Measurements from ENCODE around the gene RUNX1. TPM values are rescaled to one million over a fixed set of nuclear protein-coding genes. Genes with fewer than 3 reads are reported as not detected.

RUNX1 gene
- total and polyA plus RNA-seq, 2 donors (not counting 1 experiment from before 2014, with no cell fraction given) = 26.3 to 73.0 TPM

DNA sequence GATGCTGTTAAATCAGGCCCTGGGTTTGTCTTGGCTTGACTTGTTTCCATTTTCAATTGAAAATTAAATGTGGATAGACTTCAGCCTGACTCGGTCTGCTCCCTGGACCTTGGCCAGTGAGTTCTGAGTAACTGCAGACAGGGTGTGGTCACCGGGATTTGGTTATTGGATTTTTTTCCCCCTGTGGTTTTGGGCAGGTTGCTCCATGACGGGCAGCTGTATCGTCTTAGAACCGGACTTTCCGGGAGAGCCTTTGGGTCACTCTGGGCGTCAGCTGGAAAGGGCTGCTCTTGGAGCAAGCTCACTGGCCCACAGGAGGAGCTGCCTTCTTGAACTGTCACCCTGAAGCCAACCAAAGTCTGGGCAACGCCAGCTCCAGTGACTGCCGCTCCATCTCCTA lies 305.3 kb downstream of the RUNX1 start:
- H2AFZ ChIP-seq (ENCODE audit: insufficient read depth, low read depth, low read length, poor library complexity, severe bottlenecking) = no peak overlapping the region

GRCh38 chr21:34743285-34743684 lies 305.8 kb downstream of the RUNX1 start:
- Histone ChIP-seq H3K9me3 (ENCODE audit: control extremely low read depth in 1 of 3, control insufficient read depth in 2 of 3, insufficient read depth in 1 of 3, low read length in 2 of 3) (no peaks in the 10 kb centered on the region), H3K9ac (ENCODE audit: low read length) (no peak overlapping the region), H3K79me2 (ENCODE audit: control insufficient read depth, insufficient read depth, low read length) (no peaks in the 10 kb centered on the region), H4K20me1 (ENCODE audit: control insufficient read depth, insufficient read depth, low read length, poor library complexity, severe bottlenecking) (no peaks in the 10 kb centered on the region), H3K4me1 (ENCODE audit: control insufficient read depth in 2 of 2, insufficient read depth in 2 of 2, low read length in 2 of 2) (peaks cover 0 to 8% of the 10 kb centered on the region in 2 donors), H3K4me2 (replicated peaks; ENCODE audit: low read depth, low read length, poor library complexity, severe bottlenecking) (no peak overlapping the region), H2AFZ (ENCODE audit: insufficient read depth, low read depth, low read length, poor library complexity, severe bottlenecking) (no peak overlapping the region), H3K36me3 (replicated peaks in 1 of 2; ENCODE audit: control extremely low read depth in 1 of 2, control insufficient read depth in 1 of 2, extremely low read depth in 1 of 2, insufficient read depth in 2 of 2, low read length in 1 of 2) (no peaks in the 10 kb centered on the region), H3K27me3 (replicated peaks in 1 of 4; ENCODE audit: control extremely low read depth in 1 of 4, control insufficient read depth in 3 of 4, insufficient read depth in 4 of 4, low read length in 3 of 4) (no peaks in the 10 kb centered on the region), H3K27ac (ENCODE audit: low read length in 2 of 2) (no peak overlapping the region), H3K4me3 (ENCODE audit: control extremely low read depth in 1 of 5, extremely low read depth in 1 of 5, insufficient read depth in 1 of 5, low read depth in 2 of 5, low read length in 4 of 5) (no peak overlapping the region)
- H3K27me3 Mint-ChIP-seq = peaks cover 23% of the 10 kb centered on the region
- intact Hi-C loops (cut with micrococcal nuclease) = no loop called here
- no peak for ATAC-seq (ENCODE audit: low read depth)
- TF ChIP-seq EZH2 (IDR thresholded peaks at IDR 0.05; ENCODE audit: borderline replicate concordance, insufficient read depth, low read depth, low read length, poor library complexity, severe bottlenecking) (no peak), CTCF (IDR thresholded peaks at IDR 0.05) (no peak)
- 90% methylated on average over 9 of the region's 9 CpGs for WGBS (ENCODE audit: insufficient coverage)
- H3K4me1 Mint-ChIP-seq = peaks cover 4% of the 10 kb centered on the region
- DNase-seq = no peak
- ChIA-PET POLR2A (no interaction called here), CTCF (interaction anchor here (0.6 to 5.6 kb wide), 6 partner anchors 657 to 1285 kb away, joined by 3 to 151 read pairs (median 31); no protein-coding TSS in a partner anchor)
- H3K9me3 Mint-ChIP-seq (ENCODE audit: insufficient read depth) = no peaks in the 10 kb centered on the region
- H3K4me3 Mint-ChIP-seq = no peak overlapping the region
- no peak overlapping the region for H3K27ac Mint-ChIP-seq

More for the DNA sequence above, 305.3 kb downstream of the RUNX1 start:
- no peak overlapping the region for H3K27ac ChIP-seq (ENCODE audit: low read length in 2 of 2)
- Mint-ChIP-seq H3K27ac (no peak overlapping the region), H3K4me3 (no peak overlapping the region), H3K9me3 (ENCODE audit: insufficient read depth) (no peaks in the 10 kb centered on the region), H3K4me1 (peaks cover 4% of the 10 kb centered on the region), H3K27me3 (peaks cover 22% of the 10 kb centered on the region)
- ATAC-seq (ENCODE audit: low read depth) (no peak), DNase-seq (no peak)
- intact Hi-C loops (cut with micrococcal nuclease) = loop anchor here (2.0 kb wide), 1 partner anchor 307 kb away; no protein-coding TSS in a partner anchor
- H3K79me2 ChIP-seq (ENCODE audit: control insufficient read depth, insufficient read depth, low read length) = no peaks in the 10 kb centered on the region
- peaks cover 0 to 8% of the 10 kb centered on the region in 2 donors for H3K4me1 ChIP-seq (ENCODE audit: control insufficient read depth in 2 of 2, insufficient read depth in 2 of 2, low read length in 2 of 2)
- no peaks in the 10 kb centered on the region for H3K9me3 ChIP-seq (ENCODE audit: control extremely low read depth in 1 of 3, control insufficient read depth in 2 of 3, insufficient read depth in 1 of 3, low read length in 2 of 3)
- no peak overlapping the region for H3K4me2 ChIP-seq (replicated peaks; ENCODE audit: low read depth, low read length, poor library complexity, severe bottlenecking)
- no peaks in the 10 kb centered on the region for H4K20me1 ChIP-seq (ENCODE audit: control insufficient read depth, insufficient read depth, low read length, poor library complexity, severe bottlenecking)
- H3K9ac ChIP-seq (ENCODE audit: low read length) = no peak overlapping the region
- H3K4me3 ChIP-seq (ENCODE audit: control extremely low read depth in 1 of 5, extremely low read depth in 1 of 5, insufficient read depth in 1 of 5, low read depth in 2 of 5, low read length in 4 of 5) = no peak overlapping the region
- 83% methylated on average over 9 of the region's 9 CpGs for WGBS (ENCODE audit: insufficient coverage)
- POLR2A ChIA-PET = no interaction called here
- no peaks in the 10 kb centered on the region for H3K36me3 ChIP-seq (replicated peaks in 1 of 2; ENCODE audit: control extremely low read depth in 1 of 2, control insufficient read depth in 1 of 2, extremely low read depth in 1 of 2, insufficient read depth in 2 of 2, low read length in 1 of 2)
- no peaks in the 10 kb centered on the region for H3K27me3 ChIP-seq (replicated peaks in 1 of 4; ENCODE audit: control extremely low read depth in 1 of 4, control insufficient read depth in 3 of 4, insufficient read depth in 4 of 4, low read length in 3 of 4)
- TF ChIP-seq CTCF (IDR thresholded peaks at IDR 0.05) (no peak), EZH2 (IDR thresholded peaks at IDR 0.05; ENCODE audit: borderline replicate concordance, insufficient read depth, low read depth, low read length, poor library complexity, severe bottlenecking) (no peak)
- CTCF ChIA-PET = interaction anchor here (0.6 to 5.6 kb wide), 9 partner anchors 12 to 1284 kb away, joined by 3 to 151 read pairs (median 4); no protein-coding TSS in a partner anchor

Data from B cell (primary cell).